K562 (cell line): ENCODE data around the gene DRG1. TPM values are rescaled to one million over a fixed set of nuclear protein-coding genes. Genes with fewer than 3 reads are reported as not detected.

Source experiments
- CHD7 ChIP-seq: fragments of 200-600 bp; sonication (generic); IDR thresholded peaks from one replicate; pipeline ENCODE4 v1.6.1; 2012; ENCODE audit warnings: mild to moderate bottlenecking, low read depth, low read length, inconsistent platforms
- E2F4 ChIP-seq: sonication (generic); formaldehyde crosslinking; IDR thresholded peaks from 2 replicates; pipeline ENCODE4 v1.8.0; 2022; ENCODE audit warnings: mild to moderate bottlenecking, low read depth, missing genetic modification reagents
- ETS1 ChIP-seq: conservative IDR thresholded peaks from 2 replicates; pipeline ENCODE4 v1.6.1; 2011; ENCODE audit warnings: low read depth, mild to moderate bottlenecking, low read length; ENCODE audit not compliant: control insufficient read depth
- GATA2 ChIP-seq: sonication (generic); formaldehyde crosslinking; IDR thresholded peaks from 2 replicates; pipeline ENCODE4 v1.4.0; 2020; ENCODE audit warnings: mild to moderate bottlenecking, missing genetic modification reagents
- GTF2B ChIP-seq: IDR thresholded peaks from 2 replicates; pipeline ENCODE4 v1.6.1; 2011; ENCODE audit not compliant: insufficient read length; ENCODE audit errors: extremely low read depth
- NFE2L1 ChIP-seq: fragments of 450-650 bp; IDR thresholded peaks from 2 replicates; pipeline ENCODE4 v1.6.1; 2016; ENCODE audit warnings: missing genetic modification characterization, low read depth, mild to moderate bottlenecking, missing compliant biosample characterization, moderate library complexity, borderline replicate concordance
- RBM15 ChIP-seq: fragments of 200-400 bp; formaldehyde crosslinking; IDR thresholded peaks from 2 replicates; pipeline ENCODE4 v1.6.1; 2018; ENCODE audit warnings: mild to moderate bottlenecking, low read length, moderate library complexity; ENCODE audit not compliant: insufficient read depth
- RFX1 ChIP-seq: fragments of 450-650 bp; IDR thresholded peaks from 2 replicates; pipeline ENCODE4 v1.6.1; 2016; ENCODE audit warnings: mild to moderate bottlenecking, moderate library complexity
- SMAD3 ChIP-seq: fragments of 450-650 bp; formaldehyde crosslinking; conservative IDR thresholded peaks from 2 replicates; pipeline ENCODE4 v1.4.0; 2020; ENCODE audit warnings: mild to moderate bottlenecking
- SMARCC2 ChIP-seq: fragments of 450-650 bp; IDR thresholded peaks from 2 replicates; pipeline ENCODE4 v1.6.1; 2017; ENCODE audit warnings: antibody characterized with exemption, moderate library complexity, mild to moderate bottlenecking, low read depth
- ZNF324 ChIP-seq: fragments of 250-450 bp; sonication (Bioruptor Pico); IDR thresholded peaks from 2 replicates; pipeline ENCODE4 v1.4.0; 2020; ENCODE audit warnings: mild to moderate bottlenecking
- ZNF436 ChIP-seq: fragments of 250-450, 450-650 bp; sonication (Bioruptor Pico); formaldehyde crosslinking; IDR thresholded peaks from 2 replicates; pipeline ENCODE4 v1.7.0; 2020; ENCODE audit warnings: mild to moderate bottlenecking
- ZNF830 ChIP-seq: fragments of 250-450 bp; sonication (Bioruptor Pico); IDR thresholded peaks from 2 replicates; pipeline ENCODE4 v1.5.0; 2021; ENCODE audit warnings: mild to moderate bottlenecking
- polyA plus RNA-seq, 8 experiments: library from polyadenylated mRNA; depleted of rRNA in 4 of 8; stranded (reverse) in 5 of 8; unstranded in 3 of 8; fragments of >200 nt; fragmentation: Nextera tagmentation in 2 of 8; fragmentation: Illumina TruSeq in 1 of 8; extraction: Ambion mirVana in 2 of 8; extraction: Trizol in 1 of 8; gene quantifications; 2 replicates each; pipeline versions ENCODE4 v1.2.1 to v1.2.3, GENCODE V29; 2011 to 2014; ENCODE audit warnings: inconsistent platforms in 1 of 8, missing spikeins in 1 of 8
- total RNA-seq, 7 experiments: library from RNA; depleted of rRNA in 6 of 7; stranded (reverse); fragments of >200 nt in 6 of 7; fragmentation: Illumina TruSeq in 2 of 7; extraction: Trizol in 2 of 7; gene quantifications; 2 replicates each; pipeline versions ENCODE4 v1.2.1 to v1.2.3, GENCODE V29; 2011 to 2021; ENCODE audit warnings: low replicate concordance in 1 of 7

The DRG1 gene
- total and polyA plus RNA-seq, 9 of the 15 experiments (the other 6 are each of a cell fraction or from before 2014, with no cell fraction given): 76.4 to 211 (median 93.3) TPM

DNA sequence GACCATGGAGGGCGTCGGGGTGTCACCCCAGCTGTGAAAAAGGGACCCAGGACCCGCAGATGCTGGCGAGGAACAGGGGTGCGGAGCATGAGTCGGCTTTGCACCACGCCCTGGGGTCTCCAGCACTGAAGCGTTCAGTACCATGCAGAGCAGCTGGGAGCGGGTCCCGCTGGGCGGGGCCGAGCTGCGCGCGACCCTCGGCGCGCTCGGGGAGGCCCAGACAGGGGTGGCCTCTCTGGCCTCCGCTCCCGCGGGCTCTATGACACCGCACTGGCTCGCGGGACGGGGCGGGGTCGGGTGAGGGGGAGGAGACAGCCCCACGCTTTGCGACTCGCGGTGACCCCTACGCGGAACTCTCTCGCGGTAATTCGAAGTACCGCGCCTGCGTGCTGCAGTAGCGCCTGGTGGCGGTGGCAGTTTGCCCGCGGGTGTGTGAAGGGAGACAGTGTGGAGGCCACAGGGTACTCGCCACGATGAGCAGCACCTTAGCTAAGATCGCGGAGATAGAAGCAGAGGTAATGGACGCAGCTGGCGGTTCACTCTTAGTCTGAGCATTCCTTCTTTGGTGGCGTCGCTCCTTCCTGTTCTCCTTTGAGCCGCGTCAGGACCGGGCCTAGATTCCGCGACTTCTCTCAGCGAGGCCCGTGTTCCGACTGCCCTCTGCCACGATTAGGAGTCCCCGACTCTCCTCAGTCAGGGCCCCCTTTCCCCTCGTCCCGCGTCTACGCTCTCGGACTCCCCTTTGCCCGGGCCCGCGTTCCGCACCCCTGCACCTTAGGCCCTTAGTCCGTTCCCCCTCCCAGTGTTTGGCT, at the start of gene DRG1 (continued):
- TF ChIP-seq CHD7: no peak
- no peak for TF ChIP-seq NFE2L1
- no peak for TF ChIP-seq ZNF830 (CRISPR knock-in tag)
- TF ChIP-seq ZNF324: no peak
- no peak for TF ChIP-seq E2F4 (CRISPR knock-in tag)
- TF ChIP-seq RFX1: no peak
- no peak for TF ChIP-seq GATA2 (CRISPR knock-in tag)
- no peak for TF ChIP-seq SMARCC2
- TF ChIP-seq RBM15: no peak
- no peak for TF ChIP-seq SMAD3 (CRISPR knock-in tag)
- TF ChIP-seq ZNF436 (CRISPR knock-in tag): no peak
- no peak for TF ChIP-seq GTF2B
- 0 out of 2 replicates have a peak, but pooled peaks have one; percentile 24 for TF ChIP-seq ETS1
